HG02763 (cell line): ENCODE data around the gene OSBPL7.

Source experiments
- ATAC-seq: cut with Tn5 transposase; IDR thresholded peaks from one replicate; pipeline ENCODE4 v1.9.1; 2021; ENCODE audit warnings: mild to moderate bottlenecking, moderate library complexity; ENCODE audit not compliant: unreplicated experiment

OSBPL7 gene

GRCh38 chr17:47807421-47807820 is 14.2 kb downstream of the OSBPL7 start:
- ATAC-seq, result no peak

- no peak for ATAC-seq
These were observed 14.7 kb downstream of the OSBPL7 start for GRCh38 chr17:47806913-47807255.

GRCh38 chr17:47806026-47806912 is 15.3 kb downstream of the OSBPL7 start:
- ATAC-seq, result no peak

- no peak for ATAC-seq
These were observed 17.1 kb downstream of the OSBPL7 start for GRCh38 chr17:47804461-47804860.

- no peak for ATAC-seq
These were observed 17.8 kb downstream of the OSBPL7 start for GRCh38 chr17:47803751-47804150.

- no peak for ATAC-seq
These were observed 18.4 kb downstream of the OSBPL7 start for GRCh38 chr17:47803201-47803600.

- no peak for ATAC-seq
These were observed 19.1 kb downstream of the OSBPL7 start for GRCh38 chr17:47802341-47803022.

- no peak for ATAC-seq
These were observed 19.7 kb downstream of the OSBPL7 start for GRCh38 chr17:47801906-47802305.

- no peak for ATAC-seq
These were observed 20.3 kb downstream of the OSBPL7 start for GRCh38 chr17:47801176-47801765.

- no peak for ATAC-seq
These were observed 20.9 kb downstream of the OSBPL7 start for GRCh38 chr17:47800686-47801085.

- ATAC-seq, result no peak
These were observed 23.8 kb downstream of the OSBPL7 start for GRCh38 chr17:47797797-47798196.

GRCh38 chr17:47792979-47793378 is 28.6 kb downstream of the OSBPL7 start:
- no peak for ATAC-seq

GRCh38 chr17:47792457-47792856 is 29.1 kb downstream of the OSBPL7 start:
- ATAC-seq, result no peak

GRCh38 chr17:47791025-47791424 is 30.6 kb downstream of the OSBPL7 start:
- ATAC-seq, result no peak

- no peak for ATAC-seq
These were observed 31.7 kb downstream of the OSBPL7 start for GRCh38 chr17:47789611-47790561.

GRCh38 chr17:47785538-47786123 is 36.0 kb downstream of the OSBPL7 start:
- ATAC-seq, result no peak

GRCh38 chr17:47781397-47781796 is 40.2 kb downstream of the OSBPL7 start:
- no peak for ATAC-seq

- no peak for ATAC-seq
These were observed 43.4 kb downstream of the OSBPL7 start for GRCh38 chr17:47778184-47778635.

GRCh38 chr17:47776330-47777197 is 45.0 kb downstream of the OSBPL7 start:
- no peak for ATAC-seq
